Measurements from ENCODE around the gene TMEM117.
A peak's percentile ranks its signal among the peaks of the same experiment; 100 is the strongest.
"Not testable (repeated sequence)": the region's sequence is repeated elsewhere in the genome, so short reads cannot be mapped to it uniquely, and the experiment has no call there.

Gene TMEM117

DNA sequence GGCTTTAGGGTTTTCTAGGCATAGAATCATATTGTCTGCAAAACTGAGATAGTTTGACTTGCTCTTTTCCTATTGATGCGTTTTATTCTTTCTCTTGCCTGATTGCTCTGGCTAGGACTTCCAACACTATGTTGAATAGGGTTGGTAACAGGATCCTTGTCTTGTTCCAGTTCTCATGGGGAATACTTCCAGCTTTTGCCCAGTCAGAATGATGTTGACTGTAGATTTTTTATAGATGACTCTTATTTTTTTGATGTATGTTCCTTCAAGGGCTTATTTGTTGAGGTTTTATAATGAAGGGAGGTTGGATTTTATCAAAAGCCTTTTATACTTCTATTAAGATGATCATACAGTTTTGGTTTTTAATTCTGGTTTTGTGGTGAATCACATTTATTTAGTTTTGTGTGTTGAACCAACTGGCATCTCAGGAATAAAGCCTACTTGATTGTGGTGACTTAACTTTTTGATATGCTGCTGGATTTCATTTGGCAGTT lies 478.2 kb downstream of the TMEM117 start:
- DNase-seq: no peak

DNA sequence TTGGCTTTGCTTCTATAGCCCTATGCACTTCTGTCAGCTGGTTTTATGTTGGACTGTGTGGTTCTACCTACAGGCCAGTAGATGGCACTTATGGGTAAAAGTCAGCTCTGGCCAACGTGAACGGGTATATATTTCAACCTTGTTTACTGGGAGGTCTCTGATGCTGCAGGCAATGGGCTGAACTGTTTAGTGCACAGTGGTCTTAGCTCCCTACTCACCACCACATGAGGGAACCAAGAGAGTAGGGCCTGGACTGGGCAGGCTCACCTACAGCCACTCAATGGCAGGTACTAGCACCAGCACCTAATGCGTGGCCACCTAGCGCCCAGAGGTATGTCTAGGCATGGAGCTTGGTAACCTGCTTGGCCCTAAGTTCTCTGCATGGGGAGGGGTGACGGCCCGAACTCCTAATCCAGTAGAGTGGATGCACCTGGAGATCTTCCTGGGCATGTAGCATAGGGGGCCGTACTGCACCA lies 481.8 kb downstream of the TMEM117 start:
- peak in 1 of 2 donors; percentile 8 for DNase-seq

DNA sequence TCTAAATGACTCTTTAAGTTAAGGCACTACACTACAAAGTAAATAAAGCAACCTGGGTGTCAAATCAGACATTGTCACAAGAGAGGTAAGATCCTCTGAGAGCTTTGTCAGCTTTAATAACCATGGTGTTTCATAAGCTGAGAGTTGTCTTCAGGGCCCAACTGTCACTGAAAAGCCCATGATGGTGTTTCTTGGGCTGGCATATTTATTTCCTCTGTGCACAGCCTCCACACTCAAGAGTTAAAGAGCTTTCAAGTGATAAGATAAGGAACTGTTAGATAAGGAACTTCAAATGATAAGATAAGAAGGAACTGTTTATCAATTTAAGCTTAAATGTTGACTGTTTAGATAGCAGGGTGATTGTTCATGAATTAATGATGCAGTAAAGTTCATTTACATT lies 495.4 kb downstream of the TMEM117 start:
- no peak for DNase-seq

DNA sequence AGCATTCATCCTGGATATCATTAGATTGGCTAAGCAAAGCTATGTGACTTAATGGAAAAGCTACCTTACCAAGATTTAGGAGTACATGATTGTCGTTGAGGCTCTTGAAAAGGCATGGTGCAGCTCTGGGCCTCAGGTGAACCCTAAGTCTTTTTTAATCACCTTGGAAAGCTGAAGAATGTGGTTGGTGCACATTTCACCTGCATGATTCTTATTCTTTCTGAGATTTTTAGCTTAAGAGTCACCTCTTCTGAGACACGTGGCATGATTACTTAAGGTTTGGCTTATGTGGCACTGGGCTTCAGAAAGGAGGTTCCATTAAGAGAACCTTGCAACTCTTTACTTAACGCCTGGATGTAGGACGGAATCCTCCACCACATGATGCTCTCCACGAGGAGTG lies 498.5 kb downstream of the TMEM117 start:
- no peak for DNase-seq

DNA sequence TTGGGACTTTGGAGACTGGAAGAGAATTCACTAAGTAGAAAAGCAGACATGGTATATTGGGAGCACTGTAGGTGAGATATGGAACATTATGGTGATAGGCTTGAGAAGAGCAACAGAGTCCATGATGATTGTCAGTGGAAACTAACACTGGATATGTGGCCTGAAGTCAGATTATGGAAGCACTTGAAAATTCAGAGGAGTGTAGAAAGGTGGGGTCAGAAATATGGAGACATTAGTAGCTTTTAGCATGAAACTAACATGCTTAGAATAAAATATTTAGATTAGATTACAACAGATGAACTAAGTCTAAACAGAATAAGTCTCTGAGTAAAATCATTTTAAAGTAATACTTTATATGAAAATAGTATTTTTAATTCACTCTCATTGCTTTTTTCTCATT lies 499.1 kb downstream of the TMEM117 start:
- no peak for DNase-seq

DNA sequence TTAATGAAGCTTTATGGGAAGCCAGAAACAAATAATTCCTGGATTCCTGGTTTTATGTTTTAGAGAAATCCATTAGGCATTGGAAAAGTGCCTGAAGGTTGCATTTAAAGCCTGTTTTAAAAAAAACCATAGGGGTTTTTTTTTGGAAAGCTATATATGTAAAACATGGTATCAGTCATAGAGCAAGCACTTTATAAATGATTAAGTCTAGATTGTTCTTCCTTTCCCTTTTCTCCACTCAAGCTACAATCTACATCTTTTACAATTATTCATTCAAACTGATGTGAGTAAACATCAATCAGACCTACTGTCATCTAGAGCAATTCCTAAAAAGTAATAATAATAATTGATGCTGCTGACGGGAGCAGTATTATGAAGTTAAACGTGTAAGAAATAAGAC lies 500.7 kb downstream of the TMEM117 start:
- DNase-seq: no peak

DNA sequence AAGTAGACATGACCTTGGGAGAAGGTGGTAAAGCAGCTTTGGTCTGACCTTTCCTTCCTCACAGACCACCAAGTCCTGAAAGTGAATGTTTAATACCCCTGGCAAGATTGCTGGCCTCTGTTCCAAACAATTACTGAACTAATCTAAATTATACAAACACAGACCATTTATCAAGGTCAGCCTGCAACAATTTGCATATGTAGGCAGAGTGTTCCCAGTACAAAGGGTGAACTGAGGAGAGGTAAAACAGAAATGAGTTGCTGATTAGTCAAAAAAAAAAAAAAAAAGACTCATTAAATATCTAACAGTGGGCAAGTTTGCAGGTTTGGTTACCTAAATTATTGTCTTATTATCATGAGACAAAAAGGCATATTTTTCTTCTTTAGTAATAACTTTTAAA lies 506.5 kb downstream of the TMEM117 start:
- no peak for DNase-seq

DNA sequence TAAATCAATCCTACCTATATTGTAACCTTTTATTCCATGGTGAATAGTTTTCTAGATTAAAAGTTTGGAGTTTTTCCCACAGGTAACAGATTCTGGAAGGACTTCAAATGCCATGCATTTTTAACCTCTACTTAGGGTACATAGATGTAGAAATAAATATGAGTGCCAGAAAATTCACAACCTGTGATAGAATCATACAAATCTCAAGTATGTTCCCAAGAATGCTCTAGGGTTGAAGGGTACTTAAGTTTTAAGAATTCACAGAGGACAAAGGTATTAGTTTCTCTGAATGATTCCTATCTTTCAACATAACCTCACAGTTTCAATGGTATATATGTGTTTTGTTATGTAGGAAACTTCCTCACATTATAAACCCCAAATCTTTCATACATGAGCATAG lies 511.3 kb downstream of the TMEM117 start:
- no peak for DNase-seq

DNA sequence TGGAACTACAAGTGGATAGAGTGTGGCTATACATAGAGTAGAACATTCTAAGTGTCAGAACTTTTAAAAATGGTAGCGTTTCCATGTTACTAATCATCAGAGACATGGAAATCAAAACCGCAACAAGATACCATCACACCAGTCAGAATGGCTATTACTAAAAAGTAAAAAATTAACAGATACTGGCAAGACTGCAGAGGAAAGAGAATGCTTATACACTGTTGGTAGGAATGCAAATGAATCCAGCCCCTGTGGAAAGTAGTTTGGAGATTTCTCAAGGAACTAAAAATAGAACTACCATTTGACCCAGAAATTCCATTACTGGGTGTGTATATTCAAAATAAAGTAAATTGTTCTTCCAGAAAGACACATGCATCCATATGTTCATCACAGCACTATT lies 521.6 kb downstream of the TMEM117 start:
- no peak for DNase-seq

DNA sequence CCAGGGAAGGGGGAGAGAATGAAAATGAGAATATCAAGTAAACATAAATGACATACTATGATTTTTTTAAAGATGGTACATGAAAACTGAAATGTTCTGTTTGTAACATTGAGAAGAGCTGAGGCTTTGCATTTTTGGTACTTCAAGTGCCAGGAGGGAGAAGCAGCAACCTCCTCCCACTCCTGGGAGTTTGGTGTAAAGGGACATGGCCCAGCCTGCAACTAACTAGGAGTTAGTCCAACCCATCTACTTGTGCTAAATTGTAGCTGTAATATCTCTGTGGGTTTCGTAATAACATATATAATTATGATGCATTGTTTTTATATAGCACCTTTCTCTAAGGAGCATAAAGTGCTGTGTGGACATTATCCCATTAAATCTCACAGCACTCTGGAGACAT lies 522.8 kb downstream of the TMEM117 start:
- no peak for DNase-seq

DNA sequence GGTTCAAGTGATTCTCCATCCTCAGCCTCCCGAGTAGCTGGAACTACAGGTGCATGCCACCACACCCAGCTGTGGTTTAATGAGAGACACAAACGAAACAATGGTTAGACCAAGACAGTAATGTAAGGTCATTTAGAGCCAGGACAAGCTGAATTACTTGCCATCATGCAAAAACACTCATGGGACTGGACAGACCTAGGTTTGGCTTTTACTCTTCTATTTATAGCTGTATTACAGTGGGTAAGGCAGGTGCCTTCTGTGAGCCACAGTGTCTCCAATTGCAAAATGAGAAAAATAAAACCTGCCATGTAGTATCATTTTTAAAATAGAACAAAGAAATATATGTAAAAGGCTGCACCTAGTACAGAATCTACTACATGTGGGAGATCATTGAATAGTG lies 527.1 kb downstream of the TMEM117 start:
- no peak for DNase-seq

DNA sequence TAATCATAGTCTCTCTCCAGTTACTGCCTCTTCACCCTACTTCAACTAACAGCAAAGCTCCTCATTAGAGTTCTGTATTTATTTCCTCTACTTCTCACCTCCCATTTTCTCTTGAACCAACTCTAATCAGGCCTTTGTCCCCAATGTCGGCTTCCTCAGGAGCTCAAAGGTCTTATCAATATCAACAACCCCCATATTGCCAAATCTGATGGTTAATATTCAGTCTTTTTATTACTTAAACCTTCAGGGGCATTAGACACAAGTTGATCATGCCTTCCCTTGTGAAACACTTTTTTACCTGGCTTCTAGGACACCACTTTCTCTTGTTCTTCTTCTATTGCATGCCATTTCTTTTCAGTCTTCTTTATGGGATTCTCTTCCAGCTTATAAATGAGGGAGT lies 531.3 kb downstream of the TMEM117 start:
- DNase-seq: no peak

DNA sequence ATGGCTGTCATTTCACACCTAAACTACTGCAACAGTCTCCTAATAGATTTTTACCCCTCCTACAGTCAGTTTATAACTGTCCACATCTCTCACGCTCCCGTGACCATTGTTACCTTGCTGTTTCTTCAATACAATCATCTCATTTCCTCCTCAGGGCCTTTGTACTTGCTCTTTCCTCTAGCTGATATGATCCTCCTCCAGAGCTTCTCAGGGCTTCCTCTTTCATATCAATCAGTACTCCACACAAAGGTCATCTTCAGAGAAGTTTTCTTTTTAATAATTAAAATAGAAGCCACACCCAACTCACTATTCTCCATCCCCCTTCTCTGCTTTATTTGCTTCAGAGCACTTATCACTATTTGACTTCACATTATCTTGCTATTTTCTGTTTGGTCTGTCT lies 532.0 kb downstream of the TMEM117 start:
- DNase-seq: no peak

DNA sequence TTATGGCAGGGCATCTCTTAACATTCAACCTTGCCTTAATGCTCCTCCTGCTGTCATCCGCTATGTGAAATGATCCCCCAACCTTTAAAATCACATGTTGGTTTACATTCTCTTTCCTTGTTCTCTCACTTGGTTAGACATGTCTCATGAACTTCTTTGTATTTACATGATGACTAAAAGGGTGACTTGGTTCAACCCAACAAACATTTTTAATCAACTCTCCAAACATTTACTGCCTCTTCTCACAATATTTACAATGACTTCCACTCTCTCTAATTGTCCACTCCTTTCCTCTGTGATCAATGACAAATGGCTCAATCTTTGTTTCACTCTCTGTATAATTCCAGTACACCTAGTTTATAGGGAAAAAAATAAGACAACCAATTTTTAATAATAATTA lies 534.1 kb downstream of the TMEM117 start:
- DNase-seq: no peak

DNA sequence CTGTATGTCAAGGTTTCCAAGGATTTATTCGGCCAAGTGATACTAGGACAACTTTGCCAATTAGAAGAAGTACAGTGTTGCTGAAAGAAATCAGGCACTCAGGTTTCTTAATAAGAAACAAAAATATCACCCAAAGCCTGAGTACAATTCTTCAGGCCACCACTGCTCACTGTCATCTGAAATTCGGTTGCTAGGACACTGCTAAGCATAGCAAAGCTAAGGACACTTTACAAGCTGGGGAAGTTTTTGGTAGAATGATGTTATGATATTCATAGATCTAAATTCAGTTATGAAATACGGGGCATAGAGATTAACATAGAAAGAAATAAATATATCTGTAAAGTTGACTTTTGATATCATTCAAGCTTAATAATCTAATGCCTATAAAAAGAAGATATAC lies 535.1 kb downstream of the TMEM117 start:
- DNase-seq: no peak

DNA sequence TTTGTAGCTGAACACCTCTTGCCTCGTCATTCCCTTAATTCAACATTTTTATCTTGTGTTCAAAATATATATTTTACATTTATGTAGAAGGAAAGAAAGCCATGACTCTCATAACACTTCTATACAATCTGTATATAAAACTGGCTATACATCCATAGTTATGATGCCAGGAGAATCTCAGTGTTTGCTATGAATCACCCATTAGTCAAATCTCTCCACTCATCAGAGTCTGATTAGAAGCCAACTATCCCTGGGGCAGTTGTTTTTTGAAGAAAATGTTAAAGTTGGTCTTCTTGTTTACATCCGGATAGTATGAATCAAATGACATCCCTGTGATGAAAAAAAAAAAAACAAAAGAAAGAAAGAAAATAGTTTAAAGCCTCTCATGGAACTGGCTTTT lies 536.4 kb downstream of the TMEM117 start:
- DNase-seq: no peak

DNA sequence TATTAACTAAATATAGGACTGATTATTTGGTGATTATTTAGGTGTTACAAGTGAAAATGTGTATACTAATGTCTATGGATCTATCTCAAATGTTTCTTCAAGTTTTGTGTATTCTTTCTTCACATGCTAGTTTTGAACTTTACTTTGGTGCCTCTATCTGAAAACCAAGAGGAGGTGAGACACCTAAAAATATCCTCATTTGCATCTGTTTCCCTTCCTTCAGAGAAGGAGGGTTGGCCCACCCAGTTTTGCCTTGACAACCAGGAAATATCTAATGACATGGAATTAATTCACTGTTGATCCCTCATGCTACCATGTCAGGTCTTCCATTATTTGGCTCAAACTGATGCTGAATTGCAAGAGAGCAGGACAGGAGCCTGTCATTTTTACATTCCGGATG lies 539.8 kb downstream of the TMEM117 start:
- no peak for DNase-seq

DNA sequence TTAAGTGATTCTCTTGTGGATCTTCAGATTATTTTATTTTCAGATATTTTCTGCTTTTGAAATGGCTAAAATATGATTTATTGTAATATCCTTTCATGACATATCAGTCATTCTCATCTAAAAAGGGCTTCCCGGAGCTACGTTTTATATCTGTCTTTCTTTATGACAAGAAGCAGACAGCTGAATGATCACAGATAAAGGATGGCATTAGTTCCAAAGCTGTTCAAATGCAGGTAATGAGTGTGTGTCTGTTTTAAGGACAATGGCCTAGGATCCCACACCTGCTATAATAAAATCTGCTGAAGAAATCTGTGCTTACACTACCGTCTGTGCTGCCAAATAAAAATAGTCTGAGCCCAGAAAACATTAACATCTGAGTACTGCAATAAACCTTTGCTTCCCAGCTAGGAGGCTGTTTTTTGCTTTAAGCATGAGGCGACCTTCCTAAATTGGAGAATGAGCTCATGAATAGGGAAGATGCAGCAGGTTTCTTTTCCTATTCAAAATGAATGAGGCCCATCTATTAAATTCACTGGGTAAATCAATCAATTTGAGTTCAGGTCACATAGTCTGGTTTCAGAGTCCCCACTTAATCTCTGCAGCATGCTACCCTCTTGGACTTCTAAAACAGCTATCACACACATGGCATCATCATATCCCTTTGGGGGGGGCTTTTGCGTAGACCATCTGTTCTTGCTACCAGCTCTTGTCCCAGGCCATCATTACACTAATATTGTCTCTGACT lies 541.7 kb downstream of the TMEM117 start:
- DNase-seq: no peak

DNA sequence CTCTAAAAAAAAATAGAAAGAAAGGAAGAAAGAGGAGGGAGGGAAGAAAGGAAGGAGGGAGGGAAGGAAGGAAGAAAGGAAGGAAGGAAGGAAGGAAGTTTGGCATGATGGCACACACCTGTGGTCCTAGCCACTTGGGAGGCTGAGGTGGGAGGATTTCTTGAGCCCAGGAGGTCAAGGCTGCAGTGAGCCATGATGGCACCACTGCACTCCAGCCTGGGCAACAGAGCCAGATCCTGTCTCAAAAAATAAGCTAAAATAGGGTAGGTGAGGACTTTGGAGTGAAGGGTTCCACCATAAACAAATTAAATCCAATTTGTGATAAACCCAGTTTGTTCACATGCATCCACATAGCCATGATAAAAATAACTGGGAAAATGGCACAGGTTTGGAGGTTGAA lies 543.2 kb downstream of the TMEM117 start:
- not testable (repeated sequence) for DNase-seq

DNA sequence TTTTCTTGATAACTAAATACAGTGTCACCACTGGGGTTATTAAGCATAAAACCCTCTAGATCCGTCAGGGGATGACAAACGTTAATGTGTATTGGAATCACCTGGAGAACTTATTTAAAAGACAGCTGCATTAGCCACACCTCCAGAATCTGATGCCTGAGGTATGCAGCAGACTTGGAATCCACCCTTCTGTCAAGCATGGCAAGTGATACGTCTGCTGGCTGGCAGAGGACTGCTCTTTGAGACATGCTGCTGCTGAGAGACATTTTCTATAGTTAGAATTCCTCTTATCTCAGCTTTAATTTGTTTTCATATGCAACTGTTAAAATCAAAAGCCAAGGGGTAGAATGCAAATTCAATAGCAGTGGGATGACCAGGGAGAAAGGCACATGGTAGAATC lies 544.0 kb downstream of the TMEM117 start:
- DNase-seq: no peak

DNA sequence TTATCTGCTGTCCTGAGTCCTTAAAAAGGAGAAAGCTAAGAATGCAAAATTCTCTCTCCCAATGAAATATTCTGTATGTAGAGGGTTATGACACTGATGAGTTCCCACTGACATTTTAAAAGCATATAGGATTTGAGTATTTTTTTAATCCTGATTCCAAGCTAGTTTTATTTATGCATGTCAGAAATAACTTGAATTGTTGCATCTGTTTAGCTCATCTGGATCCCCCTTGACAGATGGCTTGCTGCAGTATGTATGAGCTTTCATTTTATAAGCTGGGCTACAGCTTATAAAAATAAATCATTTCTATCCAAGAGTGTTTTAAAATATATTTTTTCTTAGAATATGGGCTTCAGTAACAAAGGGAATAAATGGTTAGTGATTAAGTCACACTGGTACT lies 545.0 kb downstream of the TMEM117 start:
- no peak for DNase-seq

DNA sequence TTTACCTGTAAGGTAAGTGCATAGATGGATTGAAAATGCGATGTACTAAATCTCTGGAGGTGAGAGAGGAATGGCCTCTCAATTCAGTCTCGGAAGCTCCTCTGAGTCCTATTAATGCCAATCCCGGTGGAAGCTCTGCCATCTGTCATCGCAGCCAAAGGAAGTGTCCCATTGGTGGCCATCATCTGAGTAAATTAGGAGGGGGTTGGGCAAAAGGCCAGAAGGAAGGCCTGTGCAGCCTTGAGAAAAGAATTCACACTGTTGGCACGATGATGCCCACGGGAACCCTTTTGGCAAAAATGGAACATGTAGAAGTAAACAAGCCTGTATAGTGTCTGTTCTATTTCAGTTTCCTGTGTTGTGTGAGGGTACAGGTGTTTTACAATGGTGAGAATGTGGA lies 545.5 kb downstream of the TMEM117 start:
- no peak for DNase-seq

DNA sequence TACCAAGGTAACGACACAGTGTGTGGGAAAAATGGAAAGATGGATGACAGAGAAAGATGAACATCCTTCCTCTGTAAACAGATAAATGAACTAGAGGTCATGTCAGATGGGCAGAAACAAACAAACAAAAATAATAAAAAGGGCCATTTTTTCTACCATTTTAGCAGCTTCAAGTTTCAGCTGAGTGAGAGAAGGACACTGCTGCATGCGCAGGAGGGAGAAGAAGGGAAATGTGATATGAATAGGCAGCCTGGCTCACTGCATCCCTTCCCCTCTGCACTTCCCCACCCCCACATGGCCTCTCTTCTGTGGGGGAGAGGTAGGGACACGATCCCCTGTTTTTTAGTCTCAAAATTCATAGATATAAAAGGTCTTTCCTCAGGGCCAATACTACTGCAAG lies 548.3 kb downstream of the TMEM117 start:
- no peak for DNase-seq

DNA sequence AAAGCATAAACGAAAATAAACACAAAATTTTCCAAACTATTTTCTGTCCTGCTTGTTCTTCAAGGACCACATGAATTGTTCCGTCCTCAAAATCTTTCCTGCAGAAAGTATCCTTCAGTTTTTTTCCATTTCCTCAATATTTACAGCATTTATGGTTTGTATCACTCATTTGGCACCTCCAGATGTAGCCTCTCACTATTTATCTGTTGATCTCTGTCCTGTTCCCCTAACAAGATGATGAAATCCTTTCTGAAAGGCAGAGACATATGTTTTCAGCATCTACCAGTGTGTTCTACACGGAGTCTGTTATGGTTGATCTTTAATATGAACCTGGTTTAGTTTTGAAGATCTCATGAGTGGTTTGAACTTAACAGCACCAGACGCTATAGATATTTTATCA lies 550.1 kb downstream of the TMEM117 start:
- DNase-seq: no peak

DNA sequence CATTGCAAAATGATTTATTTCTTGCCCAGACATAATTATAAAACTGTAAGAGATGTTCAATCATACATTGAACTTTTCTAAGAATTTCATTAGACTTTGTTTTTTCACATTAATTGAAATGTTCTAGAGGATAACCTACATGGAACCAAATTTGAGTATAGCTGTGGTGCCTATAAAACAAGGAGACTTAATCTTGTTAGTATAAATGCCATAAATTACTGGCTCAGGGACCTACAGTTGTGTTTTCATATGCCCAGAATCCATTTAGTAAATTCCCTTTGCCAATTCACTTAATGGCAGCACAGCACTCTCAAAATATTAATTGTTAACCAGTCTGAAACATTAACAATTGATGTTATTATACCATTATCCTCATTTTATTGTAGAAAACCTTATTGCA lies 551.7 kb downstream of the TMEM117 start:
- no peak for DNase-seq
